DMS53 treated with DMSO at 0.1 percent for 48 hours (cell line): ENCODE measurements around the gene ALKBH1.
"Not testable (repeated sequence)": the region's sequence is repeated elsewhere in the genome, so short reads cannot be mapped to it uniquely, and the experiment has no call there.

Experiments
- DNase-seq: peaks from one replicate; lab custom pipeline; 2025; ENCODE audit not compliant: unreplicated experiment; lab: John Stamatoyannopoulos, UW

The ALKBH1 gene

DNA sequence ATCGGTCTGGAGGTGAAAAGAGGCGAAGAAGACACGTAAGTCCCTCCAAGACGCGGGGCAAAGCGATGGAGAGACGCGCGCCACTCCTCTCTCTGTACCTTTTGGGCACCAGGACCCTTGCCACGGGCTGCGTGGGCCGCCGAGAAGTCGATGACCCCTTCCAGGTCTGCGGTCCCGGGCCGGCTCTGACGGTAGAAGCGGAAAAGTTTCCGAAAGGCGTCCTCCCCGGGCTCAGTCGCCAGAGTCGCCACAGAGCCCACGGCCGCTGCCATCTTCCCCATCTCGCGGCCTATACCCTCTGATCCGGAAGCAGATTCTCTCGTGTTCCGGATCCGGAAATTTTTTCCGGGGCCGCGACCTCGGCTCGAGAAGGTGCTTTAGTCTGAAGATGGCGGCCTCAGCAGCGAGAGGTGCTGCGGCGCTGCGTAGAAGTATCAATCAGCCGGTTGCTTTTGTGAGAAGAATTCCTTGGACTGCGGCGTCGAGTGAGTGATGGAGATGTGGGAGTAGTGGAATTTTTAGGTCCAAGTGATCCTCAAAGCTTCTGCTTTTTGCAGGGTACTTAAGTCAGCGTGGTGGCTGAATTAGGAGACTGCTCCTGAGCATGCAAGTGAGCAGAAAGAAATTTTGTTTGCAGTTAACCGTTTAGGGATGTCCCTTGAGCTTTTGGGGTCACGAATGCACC is at the start of gene ALKBH1, which contains the start of gene SLIRP:
ALKBH1 (minus strand) TSS at position 300 of the 685 bp plus-strand sequence; CDS start at position 281, 19 bp downstream.
SLIRP (plus strand) TSS at position 380 of the 685 bp plus-strand sequence; CDS start at position 389, 9 bp downstream.
- peak; percentile 52 for DNase-seq

GRCh38 chr14:77752799-77753516 is 45.1 kb upstream of the ALKBH1 start:
- DNase-seq: no peak

DNA sequence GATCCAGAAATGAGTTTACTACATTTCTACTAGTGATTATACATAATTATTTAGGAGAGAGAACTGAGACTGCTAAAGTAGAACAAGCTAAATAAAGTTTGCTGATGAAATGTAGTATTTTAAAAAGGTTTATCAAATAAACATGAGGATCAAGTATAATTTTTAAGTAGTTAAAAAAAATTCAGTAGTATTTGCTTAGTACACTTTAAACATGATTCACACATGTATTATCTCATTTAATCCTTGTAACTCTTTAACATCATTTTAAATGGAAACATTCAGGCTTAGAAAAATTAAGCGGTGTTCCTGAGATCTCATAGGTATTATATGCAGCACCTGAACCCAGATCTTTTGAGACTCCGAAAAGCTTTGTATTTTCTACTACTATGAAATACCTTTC is 44.4 kb upstream of the ALKBH1 start:
- no peak for DNase-seq

GRCh38 chr14:77747425-77747824 is 39.6 kb upstream of the ALKBH1 start:
- DNase-seq: not testable (repeated sequence)

DNA sequence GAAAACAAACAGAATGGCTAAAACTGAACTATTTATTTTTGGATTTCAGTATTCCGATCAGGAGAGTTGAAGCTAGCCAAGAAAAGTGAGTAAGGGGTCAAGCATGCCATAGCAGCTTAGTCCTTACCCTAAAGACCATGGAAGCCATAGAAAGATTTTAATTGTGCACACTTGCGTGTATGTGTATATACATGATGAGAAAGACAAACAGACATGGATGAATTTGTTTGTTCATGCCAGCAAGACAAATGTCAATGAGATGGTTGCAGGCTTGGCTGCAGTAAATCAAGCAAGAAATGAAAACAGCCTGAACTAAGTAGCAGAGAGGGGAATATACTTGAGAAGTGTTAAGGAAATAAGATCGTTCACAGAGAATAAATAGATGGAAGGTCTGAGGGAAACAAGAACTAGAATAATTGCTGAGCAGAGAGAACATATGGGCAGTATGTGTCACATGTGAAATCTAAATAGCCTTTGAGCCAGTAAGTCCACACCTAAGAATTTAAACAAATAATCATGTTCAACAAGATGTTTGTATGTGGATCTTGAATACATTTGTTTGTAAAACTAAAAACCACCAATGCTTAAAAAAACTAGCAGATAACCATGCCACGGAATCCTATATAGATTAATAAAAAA is 38.4 kb upstream of the ALKBH1 start:
- peak; percentile 67 for DNase-seq

GRCh38 chr14:77741438-77741837 is 33.6 kb upstream of the ALKBH1 start:
- no peak for DNase-seq

DNA sequence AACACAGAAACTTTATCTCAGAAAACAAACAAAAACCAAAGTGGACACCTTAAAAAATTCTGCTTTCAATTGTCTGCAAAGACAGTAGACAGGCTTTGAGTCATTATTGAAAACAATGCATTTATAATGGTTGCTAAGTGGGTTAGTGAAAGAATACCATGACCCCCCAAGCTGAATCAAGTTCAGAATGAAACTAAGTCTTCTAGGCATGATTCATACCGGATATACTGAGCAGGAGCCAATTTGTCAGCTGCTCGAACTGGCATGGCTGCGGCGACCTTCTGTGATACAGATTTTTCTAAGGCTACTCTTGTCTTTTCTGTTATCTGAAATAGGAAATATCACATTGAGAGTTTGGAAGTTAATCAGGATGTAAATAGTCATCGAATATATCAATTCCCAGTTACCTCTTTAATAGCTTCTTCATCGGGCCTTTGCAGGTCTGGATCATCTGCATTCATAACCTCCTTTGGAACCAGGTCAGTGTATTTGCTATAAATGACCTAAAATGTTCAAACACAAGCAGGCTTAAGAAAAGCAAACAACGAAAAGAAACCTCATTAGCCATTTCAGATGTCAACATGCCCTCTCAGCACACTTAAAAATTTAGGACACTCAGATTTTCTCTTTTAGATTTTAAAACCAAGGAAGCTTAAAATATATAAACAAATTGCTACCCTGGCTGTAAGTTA is 30.9 kb upstream of the ALKBH1 start:
- DNase-seq: no peak

- DNase-seq: no peak
Measured at GRCh38 chr14:77730976-77731497, 23.2 kb upstream of the ALKBH1 start.

DNA sequence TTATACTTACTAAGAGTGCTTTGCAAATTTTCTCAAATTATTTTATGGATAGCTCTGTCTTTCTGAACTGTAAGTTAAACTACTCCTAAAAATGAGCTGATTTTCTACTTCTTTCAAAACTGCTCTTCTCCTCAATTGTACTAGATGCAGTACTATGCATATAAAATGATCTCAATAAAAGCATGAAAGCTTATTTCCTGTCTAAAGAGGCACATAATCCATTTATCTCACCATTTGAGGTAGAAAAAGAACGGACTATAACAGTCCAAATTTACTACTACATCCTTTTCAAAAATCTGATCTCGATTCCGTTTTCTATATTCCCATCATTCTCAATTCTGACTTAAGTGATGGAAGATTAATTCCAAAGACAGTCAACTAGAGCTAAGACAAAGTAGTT is 14.5 kb upstream of the ALKBH1 start:
- DNase-seq: no peak

DNA sequence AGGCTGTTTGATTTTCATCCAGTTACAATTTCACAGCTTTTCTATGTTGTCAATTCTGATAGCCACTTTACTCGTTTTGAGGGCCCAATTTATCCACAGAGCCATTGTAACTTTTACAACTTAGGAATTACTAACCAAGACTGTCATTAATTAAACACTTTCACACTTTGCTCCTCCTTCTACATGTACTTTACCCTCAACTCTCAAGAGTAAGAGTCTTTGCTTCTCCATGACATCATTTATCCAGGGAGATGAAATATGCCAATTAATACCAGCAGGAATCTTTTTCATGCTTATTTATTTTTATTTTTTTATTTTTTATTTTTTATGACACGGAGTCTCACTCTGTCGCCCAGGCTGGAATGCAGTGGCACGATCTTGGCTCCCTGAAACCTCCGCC is 13.6 kb upstream of the ALKBH1 start:
- no peak for DNase-seq

- DNase-seq: no peak
Measured at GRCh38 chr14:77717608-77718305, 9.9 kb upstream of the ALKBH1 start.

GRCh38 chr14:77714926-77715325 is 7.1 kb upstream of the ALKBH1 start:
- no peak for DNase-seq

GRCh38 chr14:77710364-77710763 is 2.5 kb upstream of the ALKBH1 start:
- DNase-seq: no peak

DNA sequence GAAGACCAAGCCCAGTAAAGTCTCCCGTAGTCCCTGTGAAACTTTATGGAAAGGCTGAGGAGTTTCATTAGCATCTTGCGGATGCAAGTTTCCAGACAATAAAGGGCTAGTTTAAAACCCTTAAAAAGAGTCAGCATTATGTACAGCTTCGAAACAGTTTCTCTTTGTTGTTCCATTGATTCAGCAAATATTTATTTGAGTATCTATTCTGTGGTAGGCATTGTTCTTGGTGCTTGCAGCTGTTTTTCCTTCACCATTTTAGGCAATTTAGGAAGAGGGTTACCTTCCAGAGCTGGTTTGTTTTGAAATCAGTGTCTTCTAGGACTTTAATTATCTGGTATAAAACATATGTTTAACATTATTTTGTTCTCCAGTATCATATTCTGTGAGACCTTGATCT is 1.6 kb upstream of the ALKBH1 start:
- DNase-seq: no peak

DNA sequence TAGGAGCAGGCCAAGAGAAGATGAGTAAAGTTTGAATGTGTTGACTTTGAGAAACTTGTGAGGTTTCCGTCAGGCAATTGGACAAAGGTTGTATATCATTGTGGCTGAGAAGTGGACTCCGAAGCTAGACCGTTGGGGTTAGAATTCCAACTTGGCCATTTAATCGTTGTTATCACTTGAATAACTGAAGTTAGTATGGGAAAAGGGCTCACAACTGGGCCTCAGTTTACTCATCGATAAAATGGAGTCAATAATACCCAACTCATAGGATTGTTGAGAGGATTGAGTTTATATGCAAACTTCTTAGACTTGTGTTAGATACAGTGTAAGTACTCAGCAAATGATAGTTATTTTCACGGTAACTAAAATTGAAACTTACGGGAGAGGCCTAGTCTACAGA is 926 bp upstream of the ALKBH1 start:
- DNase-seq: no peak

GRCh38 chr14:77707355-77707723 is 484 bp downstream of the ALKBH1 start:
- no peak for DNase-seq

GRCh38 chr14:77691259-77691658 is 16.6 kb downstream of the ALKBH1 start:
- DNase-seq: no peak

GRCh38 chr14:77682158-77682553 is 25.7 kb downstream of the ALKBH1 start:
- peak; percentile 23 for DNase-seq

GRCh38 chr14:77681196-77682157 is 26.3 kb downstream of the ALKBH1 start:
- peak; percentile 32 for DNase-seq
